Cardiac muscle cell (in vitro differentiated cells and primary cell): ENCODE results near the gene ABLIM1. TPM values are rescaled to one million over a fixed set of nuclear protein-coding genes. Genes with fewer than 3 reads are reported as not detected.
A peak's percentile ranks its signal among the peaks of the same experiment; 100 is the strongest.

Experiments
- DNase-seq, 2 donors: peaks; one replicate each; pipeline versions ENCODE4 v3.0.0 to v3.0.0-alpha.2; 2010 to 2017; ENCODE audit warnings: low read depth in 1 of 2, low spot score in 1 of 2
- H3K27ac ChIP-seq: fragments of 200-600 bp; sonication (generic); 2 replicates; pipeline ENCODE4 v1.5.1; 2016
- H3K27me3 ChIP-seq: fragments of 200-600 bp; sonication (generic); 2 replicates; pipeline ENCODE4 v1.6.0; 2016; ENCODE audit warnings: control low read depth
- H3K36me3 ChIP-seq: fragments of 200-600 bp; sonication (generic); 2 replicates; pipeline ENCODE4 v1.5.1; 2016; ENCODE audit warnings: control low read depth
- H3K4me1 ChIP-seq: fragments of 200-600 bp; sonication (generic); 2 replicates; pipeline ENCODE4 v1.8.1; 2017; ENCODE audit warnings: low read depth, mild to moderate bottlenecking, mixed run types
- H3K4me3 ChIP-seq: fragments of 200-600 bp; sonication (generic); 2 replicates; pipeline ENCODE4 v1.5.1; 2016; ENCODE audit warnings: mild to moderate bottlenecking
- H3K9me3 ChIP-seq: fragments of 200-600 bp; sonication (generic); 2 replicates; pipeline ENCODE4 v1.5.1; 2017; ENCODE audit warnings: low read depth, mild to moderate bottlenecking, control low read depth
- polyA plus RNA-seq: library from polyadenylated mRNA; unstranded; fragments of >200 nt; fragmentation: Nextera tagmentation; extraction: Ambion mirVana; gene quantifications from 2 replicates; pipeline ENCODE4 v1.2.1, GENCODE V29; 2016
- total RNA-seq: library from RNA; depleted of rRNA; stranded (reverse); fragments of >200 nt; gene quantifications from 2 replicates; pipeline ENCODE4 v1.2.3, GENCODE V29; 2016
- TF ChIP-seq, protein P1 (sequence below): IDR thresholded peaks from 2 replicates; pipeline ENCODE4 v1.5.1; 2012; ENCODE audit warnings: low read depth, mild to moderate bottlenecking, low read length

The ABLIM1 gene
- total and polyA plus RNA-seq, 2 experiments from 2014 or later = 105 to 148 TPM

DNA sequence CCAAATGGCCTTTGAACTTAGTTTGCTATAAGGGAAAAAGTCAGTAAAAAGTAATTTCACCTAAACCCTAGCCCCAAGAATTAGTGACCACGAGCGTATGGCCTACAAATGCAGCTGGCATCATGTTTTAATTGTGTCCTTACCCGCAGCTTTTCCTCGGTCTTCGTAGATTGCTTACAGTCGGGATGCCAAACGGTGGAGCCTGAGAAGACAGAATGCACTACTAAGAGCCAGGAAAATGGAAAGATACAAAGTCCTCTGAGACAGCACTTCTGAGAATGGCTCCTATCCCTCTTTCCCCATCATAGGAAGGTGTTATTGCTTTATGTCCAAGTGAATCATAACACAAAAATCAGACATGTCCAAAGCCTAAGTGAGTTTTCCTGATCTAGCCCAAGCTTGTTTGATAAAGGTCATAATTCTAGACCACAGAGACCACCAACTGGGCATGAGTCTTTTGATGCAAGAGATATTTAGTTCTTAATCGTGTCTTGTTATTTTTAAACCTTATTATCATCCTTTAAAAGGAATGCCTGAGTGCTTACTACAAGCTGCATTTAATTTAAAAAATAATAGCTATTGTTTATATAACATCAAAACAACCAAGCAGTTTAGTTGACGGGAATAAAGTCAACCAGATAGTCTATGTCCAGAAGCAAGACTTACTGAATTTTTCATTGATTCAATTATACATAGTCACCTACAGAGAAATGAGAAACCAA is 170.1 kb downstream of the ABLIM1 start:
- Histone ChIP-seq H3K4me1 (peaks cover 11% of the 10 kb centered on the region), H3K36me3 (peaks cover 28% of the 10 kb centered on the region), H3K9me3 (no peaks in the 10 kb centered on the region), H3K4me3 (no peak overlapping the region), H3K27ac (peak overlapping the region; percentile 41), H3K27me3 (no peaks in the 10 kb centered on the region)
- DNase-seq = no peak
- TF ChIP-seq, protein P1, sequence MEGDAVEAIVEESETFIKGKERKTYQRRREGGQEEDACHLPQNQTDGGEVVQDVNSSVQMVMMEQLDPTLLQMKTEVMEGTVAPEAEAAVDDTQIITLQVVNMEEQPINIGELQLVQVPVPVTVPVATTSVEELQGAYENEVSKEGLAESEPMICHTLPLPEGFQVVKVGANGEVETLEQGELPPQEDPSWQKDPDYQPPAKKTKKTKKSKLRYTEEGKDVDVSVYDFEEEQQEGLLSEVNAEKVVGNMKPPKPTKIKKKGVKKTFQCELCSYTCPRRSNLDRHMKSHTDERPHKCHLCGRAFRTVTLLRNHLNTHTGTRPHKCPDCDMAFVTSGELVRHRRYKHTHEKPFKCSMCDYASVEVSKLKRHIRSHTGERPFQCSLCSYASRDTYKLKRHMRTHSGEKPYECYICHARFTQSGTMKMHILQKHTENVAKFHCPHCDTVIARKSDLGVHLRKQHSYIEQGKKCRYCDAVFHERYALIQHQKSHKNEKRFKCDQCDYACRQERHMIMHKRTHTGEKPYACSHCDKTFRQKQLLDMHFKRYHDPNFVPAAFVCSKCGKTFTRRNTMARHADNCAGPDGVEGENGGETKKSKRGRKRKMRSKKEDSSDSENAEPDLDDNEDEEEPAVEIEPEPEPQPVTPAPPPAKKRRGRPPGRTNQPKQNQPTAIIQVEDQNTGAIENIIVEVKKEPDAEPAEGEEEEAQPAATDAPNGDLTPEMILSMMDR = no peak

DNA sequence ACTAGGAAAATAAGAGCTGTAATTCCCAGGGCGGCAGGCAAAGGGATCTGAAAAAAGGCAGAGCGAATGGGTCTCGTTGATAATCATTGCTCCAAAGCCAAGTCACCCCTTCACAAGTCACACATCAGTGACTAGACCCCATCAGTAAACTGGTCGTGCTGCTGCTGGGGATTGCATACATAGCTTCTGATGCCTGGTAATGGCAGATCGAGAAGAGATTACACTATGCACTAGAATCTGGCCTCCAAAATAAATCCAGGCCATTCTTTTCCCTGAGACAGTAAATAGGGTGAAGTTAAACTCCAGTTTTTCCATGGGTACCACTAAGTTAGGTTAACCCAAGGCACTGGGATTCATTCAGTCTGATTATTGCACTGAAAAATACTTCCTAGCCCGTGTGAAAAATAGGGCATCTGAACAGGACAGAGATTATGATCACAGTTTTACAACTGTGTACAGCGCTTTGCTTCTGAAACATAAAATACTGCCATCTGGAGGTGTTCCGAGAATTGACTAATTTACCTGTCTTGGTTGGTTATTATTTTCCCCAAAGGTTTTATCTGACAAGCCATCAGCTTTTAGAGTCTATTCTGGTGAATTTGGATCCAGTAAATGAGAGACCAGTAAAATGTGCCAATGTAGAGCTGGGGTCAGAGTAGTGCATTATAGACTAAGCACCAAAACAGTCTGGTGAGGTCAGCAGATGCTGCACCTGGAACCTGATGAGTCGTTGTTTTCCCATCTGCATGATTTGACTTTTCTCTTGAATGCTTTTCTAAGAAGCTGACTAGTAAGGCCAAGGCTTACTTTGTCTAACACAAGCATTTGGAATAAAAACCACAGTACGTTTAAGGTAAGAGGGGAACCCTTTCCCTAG is 170.9 kb downstream of the ABLIM1 start:
- no peak for DNase-seq

DNA sequence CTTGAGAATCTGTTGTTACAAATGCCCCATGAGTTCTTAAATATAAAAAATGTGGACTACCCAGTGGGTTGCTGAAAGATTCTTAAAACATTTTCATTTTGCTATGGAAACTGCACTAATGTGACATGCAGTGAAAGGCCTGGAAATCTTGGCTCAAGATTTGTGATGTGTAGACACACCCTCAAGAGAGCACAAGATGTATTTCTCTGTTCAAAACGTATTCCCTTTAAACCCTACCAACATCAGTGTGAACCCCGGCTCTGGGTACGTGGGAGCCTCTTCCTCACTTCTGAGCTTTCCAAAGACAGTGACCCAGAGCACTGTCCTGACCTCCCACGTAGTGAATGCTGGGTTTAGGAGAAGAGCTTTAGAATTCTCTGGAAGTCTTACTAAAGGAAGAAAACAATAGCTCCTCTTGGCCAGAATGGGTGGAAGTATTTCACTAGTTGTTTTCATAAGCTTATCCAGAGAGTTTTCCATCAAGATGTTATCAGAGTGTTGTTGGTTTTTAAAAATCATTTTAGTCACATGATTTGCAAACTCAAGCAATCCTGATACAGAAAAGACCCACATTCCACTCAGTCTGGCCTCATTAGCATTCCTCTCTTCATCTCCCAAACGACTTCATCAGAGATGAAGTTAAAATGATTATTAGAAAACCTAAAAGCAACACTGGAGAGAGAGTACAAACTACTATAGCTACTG is 172.2 kb downstream of the ABLIM1 start:
- Histone ChIP-seq H3K27me3 (no peaks in the 10 kb centered on the region), H3K4me3 (no peak overlapping the region), H3K27ac (no peak overlapping the region), H3K4me1 (peaks cover 31% of the 10 kb centered on the region), H3K36me3 (peaks cover 24% of the 10 kb centered on the region), H3K9me3 (no peaks in the 10 kb centered on the region)
- no peak for DNase-seq
- TF ChIP-seq, protein P1 = no peak

More for the DNA sequence above, 170.9 kb downstream of the ABLIM1 start:
- Histone ChIP-seq H3K27me3 (no peaks in the 10 kb centered on the region), H3K4me3 (no peak overlapping the region), H3K27ac (peak overlapping the region; percentile 41), H3K4me1 (peaks cover 18% of the 10 kb centered on the region), H3K36me3 (peaks cover 28% of the 10 kb centered on the region), H3K9me3 (no peaks in the 10 kb centered on the region)
- TF ChIP-seq, protein P1 = no peak

DNA sequence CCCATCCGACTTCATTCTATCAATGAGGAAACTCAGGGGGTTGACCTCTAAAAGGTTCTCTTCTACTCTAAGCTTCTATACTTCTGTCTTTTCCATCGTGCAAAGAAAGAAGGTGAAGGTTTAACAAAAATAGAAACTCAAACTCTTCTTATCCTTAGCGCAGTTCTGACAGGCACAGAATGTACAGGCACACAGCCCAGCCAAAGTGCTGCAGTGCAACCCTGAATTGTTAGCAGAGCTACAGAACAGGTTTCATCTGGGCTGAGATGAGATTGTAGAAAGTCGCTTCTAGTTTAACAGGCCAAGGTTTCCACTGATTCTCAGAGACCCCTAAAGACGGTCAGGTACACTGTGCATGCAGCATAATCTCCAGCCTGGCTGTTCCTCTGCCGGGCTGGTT is 174.5 kb downstream of the ABLIM1 start:
- DNase-seq = no peak
- no peaks in the 10 kb centered on the region for H3K9me3 ChIP-seq
- no peak overlapping the region for H3K4me3 ChIP-seq
- H3K4me1 ChIP-seq = peaks cover 53% of the 10 kb centered on the region
- peaks cover 19% of the 10 kb centered on the region for H3K36me3 ChIP-seq
- H3K27me3 ChIP-seq = no peaks in the 10 kb centered on the region
- TF ChIP-seq, protein P1 = no peak
- peak overlapping the region; percentile 71 for H3K27ac ChIP-seq

DNA sequence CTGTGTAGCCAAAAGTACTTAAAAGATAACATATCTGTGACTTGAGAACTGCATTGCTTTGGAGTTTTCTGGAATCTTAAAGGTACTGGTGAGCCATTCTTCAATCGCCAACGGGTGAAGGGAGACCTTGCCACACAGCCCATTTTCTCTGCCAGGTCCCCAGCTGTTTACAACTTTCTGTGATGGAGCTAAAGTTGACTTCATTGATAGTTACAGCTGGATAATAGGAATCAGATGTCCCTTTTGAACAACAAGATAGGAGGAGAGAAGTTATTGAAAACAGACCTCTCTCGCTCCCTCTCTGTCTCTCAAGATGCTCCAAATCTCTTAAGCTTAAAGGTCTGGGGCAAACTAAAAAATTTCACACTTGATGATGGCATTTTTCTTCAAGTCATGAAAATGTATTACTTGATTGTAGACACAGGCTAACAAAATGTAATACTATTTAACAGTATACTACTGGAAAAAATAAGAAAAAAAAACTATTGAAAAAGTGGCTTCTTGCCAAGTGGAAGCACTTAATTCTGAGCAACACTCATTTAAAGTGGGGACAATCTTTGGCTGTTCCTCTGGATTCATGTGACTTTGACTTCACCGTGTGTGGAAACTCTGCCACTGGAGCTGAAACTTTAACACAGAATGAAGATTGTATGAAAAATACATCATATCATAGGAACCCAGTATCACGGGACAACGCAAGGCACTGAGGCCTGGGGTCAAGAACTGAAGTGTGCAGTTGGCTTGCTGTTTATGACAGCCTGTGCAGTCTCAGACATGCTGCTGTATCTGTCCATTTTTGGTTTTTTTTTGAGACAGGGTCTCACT is 175.4 kb downstream of the ABLIM1 start:
- peak in 1 of 2 donors; percentile 18 for DNase-seq
- H3K27me3 ChIP-seq = no peaks in the 10 kb centered on the region
- peak overlapping the region; percentile 71 for H3K27ac ChIP-seq

More for the DNA sequence above, 175.4 kb downstream of the ABLIM1 start:
- H3K9me3 ChIP-seq = no peaks in the 10 kb centered on the region
- H3K4me3 ChIP-seq = no peak overlapping the region
- H3K36me3 ChIP-seq = peaks cover 19% of the 10 kb centered on the region
- TF ChIP-seq, protein P1 = no peak
- peaks cover 53% of the 10 kb centered on the region for H3K4me1 ChIP-seq
